GM11168 (cell line): ENCODE results near the gene VPS26C.
"Not testable (repeated sequence)": the region's sequence is repeated elsewhere in the genome, so short reads cannot be mapped to it uniquely, and the experiment has no call there.

Source experiments
- in situ Hi-C: fragments of 300-500 bp; cut with MboI; formaldehyde crosslinking; loops from one replicate; pipeline ENCODE4 v1.12.0; 2022; ENCODE audit warnings: low sequenced_read_pairs; ENCODE audit not compliant: unreplicated experiment

VPS26C gene

DNA sequence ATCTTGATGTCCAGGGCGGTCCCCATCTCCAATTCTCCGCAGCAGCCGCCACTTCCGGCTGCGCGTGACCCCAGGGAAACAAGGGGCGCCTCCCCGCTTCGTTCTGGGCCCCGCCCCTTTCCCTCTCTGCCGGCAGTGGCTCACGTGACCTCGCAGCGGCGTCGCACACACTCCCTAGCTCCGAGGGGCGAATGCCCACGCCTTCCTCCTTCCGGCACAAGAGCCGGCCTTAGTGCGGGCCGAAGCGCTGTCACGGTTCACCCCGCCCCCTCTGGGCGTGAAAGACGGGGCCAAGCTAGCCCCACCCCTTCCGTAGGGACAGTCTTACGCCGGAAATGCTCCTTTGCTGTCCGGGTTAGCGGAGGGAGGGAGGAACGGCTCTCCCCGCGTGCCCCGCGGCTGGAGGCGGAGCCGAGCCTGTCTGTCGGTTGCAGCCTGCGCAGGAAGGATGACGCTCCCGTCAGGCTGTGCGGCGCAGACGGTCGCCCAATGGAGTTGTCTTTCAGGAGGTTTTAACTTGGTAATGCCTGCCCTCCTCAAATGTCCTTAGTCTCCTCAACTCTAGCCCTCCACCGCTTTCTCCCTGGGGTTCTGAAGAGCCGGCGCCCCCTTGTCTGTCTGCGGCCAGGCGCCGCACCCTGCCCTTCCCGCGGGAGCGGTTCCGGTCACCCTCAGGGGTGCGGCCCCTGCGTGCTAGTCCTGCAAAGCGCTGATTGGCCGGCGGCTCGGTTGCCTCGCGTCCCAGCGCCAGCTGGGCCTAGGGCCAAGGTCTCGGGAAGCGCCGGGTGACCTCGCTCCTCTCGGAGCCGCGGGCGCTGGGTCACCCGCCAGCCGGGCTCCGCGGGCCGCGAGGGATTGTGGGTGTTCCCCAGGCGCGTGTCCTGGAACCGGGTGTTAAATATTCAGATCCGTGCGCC lies at the start of gene VPS26C:
Gene VPS26C (minus strand): TSS at position 66 of the 917 bp plus-strand sequence. CDS start 40 bp downstream, at position 26.
- in situ Hi-C loops, result no loop called here

DNA sequence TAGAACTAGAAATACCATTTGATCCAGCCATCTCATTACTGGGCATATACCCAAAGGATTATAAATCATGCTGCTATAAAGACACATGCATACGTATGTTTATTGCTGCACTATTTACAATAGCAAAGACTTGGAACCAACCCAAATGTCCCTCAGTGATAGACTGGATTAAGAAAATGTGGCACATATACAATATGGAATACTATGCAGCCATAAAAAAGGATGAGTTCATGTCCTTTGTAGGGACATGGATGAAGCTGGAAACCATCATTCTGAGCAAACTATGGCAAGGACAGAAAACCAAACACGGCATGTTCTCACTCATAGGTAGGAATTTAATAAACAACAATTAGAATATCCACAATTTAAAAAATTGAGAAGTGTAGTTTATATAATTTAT lies 48.9 kb upstream of the VPS26C start:
- in situ Hi-C loops, result not testable (repeated sequence)

DNA sequence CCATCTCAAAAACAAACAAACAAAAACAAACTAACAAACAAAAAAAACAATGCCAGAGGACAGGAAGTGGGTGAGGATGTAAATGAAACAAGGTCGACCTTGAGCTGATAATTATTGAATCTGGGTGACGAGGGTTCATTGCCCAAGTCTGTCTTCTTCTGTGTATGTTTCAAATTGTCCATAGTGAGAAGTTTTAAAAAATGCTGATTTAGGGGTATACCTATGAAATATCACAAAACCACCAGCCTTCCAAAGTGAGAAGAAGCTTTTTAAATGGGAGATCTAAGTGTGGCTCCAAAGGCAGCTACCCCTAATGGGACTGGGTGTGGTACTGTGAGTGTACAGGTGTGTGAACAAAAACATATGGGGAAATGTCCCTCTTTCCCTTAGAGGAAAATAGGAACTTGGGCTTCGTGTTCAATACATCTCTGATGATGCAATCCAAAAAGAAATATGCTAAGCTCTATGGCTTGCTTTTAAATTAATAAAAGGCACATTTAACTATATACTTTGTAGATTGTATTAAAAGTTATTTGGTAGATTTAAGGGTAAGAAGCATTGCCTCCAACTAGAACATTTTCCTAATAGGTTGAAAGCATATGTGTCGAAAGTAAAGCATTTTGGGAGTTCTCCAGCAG lies 33.1 kb upstream of the VPS26C start:
- in situ Hi-C loops, result no loop called here

DNA sequence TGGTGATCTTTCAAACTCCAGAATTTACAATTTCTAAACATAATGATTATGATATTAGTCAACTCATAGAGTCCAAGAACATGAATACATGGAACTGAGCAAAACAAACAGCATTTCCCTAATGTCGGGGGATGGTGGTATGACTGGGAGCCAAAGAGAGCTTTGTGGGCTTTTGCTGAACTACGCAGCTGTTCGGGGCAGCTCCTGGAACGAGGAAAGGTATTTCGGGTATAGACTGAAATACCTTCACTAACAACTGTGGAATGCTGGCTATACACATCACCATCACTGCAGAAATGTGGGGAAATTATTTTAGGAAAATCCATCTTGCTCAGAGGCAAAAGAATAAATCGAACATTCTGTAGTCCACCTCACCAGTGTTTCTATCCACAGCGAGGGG lies 30.2 kb upstream of the VPS26C start:
- in situ Hi-C loops, result no loop called here

DNA sequence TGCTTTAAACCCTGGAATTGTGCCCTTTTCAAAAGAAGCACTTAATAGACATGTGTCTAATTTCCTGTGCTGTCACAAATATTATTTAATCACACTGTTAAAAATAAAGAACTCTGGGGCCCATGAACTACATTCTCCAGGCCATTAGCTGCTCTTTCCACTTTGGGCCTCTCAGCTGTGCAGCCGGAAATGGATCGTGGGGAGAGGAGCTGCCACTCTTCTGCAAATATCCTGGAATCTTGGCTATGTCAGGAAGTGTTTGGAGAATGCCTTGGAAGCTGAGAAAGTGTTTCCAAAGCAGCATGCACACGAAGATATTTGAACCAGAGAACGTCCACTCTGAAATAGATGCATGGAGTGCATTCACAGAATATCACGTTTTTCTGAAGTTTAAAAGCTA lies 27.5 kb upstream of the VPS26C start:
- in situ Hi-C loops, result no loop called here

DNA sequence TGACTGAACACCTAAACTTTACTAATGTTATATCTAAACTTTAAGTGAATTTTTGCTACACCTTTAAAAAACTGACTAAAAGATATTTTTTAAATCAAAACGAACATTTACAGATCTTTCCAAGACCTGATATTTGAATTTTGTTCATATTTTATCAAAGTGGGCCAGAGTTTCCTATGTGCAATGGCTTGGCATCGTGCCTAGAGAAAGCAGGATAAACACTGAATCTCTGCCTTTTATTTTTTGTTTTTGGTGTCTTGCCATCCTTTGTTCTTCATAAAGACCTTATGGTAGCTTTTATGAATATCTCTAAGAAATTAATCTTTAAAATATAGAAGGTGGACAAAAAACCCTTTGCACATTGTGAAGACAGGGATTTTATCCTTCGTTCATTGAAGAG lies 25.8 kb upstream of the VPS26C start:
- in situ Hi-C loops, result no loop called here

DNA sequence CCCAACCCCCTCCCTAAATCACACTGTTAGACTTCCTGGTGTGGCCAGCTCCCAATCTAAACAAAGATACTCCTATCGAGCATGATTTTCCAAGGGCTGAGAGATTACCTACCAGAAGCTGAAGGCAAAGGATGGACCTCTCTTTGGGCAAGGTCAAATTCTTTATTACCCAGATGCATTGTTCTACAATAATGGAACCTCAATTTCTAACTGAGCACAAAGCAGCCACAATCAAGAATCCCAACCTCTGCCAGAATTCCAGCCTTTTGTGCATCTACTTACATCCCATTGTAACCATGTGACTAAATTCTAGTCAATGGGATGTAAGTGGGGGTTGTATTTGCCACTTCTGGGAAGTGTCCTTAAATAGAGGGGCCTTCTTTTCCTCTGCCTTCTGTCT lies 24.9 kb upstream of the VPS26C start:
- in situ Hi-C loops, result no loop called here

- in situ Hi-C loops, result not testable (repeated sequence)
Measured at GRCh38 chr21:37283191-37283710, 16.1 kb upstream of the VPS26C start.

- in situ Hi-C loops, result not testable (repeated sequence)
Measured at GRCh38 chr21:37282602-37283001, 15.5 kb upstream of the VPS26C start.

DNA sequence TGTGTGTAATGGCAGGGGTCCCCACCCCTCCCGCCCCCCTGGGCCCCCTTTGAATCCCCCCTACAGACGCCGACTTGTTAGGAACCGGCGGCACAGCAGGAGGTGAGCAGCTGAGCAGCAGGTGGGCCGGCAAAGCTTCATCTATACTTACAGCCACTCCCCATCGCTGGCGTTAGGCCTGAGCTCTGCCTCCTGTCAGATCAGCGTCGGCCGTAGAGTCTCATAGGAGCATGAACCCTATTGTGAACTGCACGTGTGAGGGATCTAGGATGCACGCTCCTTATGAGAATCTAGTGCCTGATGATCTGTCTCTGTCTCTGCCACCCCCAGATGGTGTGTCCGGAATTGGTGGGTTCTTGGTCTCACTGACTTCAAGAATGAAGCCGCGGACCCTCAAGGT lies 14.9 kb upstream of the VPS26C start:
- in situ Hi-C loops, result no loop called here

DNA sequence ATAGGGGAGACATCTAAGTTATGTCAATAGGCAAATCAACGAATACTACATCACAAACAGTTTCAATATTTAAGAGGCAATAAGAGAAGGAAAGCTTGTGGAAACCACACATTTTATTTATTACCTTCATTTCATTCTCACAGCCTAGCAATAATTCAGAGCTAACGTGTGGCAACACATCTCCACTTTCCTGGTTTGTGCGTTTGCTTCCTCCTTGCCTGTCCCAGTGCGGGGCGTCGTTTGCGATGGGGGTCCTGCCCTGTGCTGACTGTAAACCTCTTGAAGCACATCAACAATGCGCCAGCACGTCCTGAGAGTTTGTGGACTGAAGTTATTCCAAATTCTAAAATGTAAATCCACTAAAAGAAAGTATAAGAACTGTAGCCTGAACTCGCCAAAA lies 14.4 kb upstream of the VPS26C start:
- in situ Hi-C loops, result no loop called here

DNA sequence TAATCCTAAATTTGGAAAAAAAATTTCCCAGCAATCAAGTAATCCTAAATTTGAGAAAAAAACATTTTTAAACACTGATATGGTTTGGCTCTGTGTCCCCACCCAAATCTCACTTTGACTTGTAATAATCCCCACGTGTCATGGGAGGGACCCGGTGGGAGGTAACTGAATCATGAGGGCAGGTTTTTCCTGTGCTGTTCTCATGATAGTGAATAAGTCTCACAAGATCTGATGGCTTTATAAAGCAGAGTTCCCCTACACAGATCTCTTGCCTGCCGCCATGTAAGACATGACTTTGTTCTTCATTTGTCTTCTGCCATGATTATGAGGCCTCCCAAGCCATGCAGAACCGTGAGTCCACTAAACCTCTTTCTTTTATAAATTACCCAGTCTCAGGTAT lies 12.1 kb upstream of the VPS26C start:
- in situ Hi-C loops, result not testable (repeated sequence)

DNA sequence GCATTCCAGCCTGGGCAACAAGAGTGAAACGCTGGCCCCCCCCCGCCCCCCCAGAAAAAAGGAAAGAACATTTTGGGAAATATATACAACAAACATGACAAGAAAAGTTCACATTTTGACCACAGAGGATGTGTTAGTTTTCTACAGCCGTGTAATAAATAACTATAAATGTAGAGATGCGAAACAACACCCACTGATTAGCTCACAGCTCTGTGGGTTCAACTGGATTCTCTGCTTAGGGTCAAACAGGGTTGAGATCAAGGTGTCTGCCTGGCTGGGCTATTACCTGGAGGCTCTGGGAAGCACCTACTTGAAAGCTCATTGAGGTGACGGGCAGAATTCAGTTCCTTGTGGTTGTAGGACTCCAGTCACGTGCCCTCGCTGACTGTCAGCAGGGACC lies 11.1 kb upstream of the VPS26C start:
- in situ Hi-C loops, result no loop called here

GRCh38 chr21:37276377-37276776 lies 9.2 kb upstream of the VPS26C start:
- in situ Hi-C loops, result no loop called here

GRCh38 chr21:37273911-37274690 lies 7.0 kb upstream of the VPS26C start:
- in situ Hi-C loops, result no loop called here

DNA sequence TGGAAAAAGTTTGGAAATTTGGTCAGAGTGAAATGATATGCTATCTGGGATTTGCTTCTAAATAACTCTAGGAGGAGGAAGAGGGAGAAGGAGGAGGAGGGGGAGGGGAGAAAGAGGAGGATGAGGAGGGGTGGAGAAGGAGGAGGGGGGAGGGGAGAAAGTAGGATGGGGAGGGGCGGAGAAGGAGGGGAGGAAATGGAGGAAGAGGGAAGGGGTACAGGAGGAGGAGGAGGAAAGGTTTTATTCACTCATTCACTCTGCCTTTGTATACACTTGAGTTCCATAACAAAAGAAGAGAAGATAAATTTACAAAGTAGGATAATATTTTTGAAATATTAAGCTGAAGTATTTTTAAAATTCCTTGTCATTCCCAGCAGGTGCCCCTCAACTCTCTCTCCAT lies 6.3 kb upstream of the VPS26C start:
- in situ Hi-C loops, result no loop called here

DNA sequence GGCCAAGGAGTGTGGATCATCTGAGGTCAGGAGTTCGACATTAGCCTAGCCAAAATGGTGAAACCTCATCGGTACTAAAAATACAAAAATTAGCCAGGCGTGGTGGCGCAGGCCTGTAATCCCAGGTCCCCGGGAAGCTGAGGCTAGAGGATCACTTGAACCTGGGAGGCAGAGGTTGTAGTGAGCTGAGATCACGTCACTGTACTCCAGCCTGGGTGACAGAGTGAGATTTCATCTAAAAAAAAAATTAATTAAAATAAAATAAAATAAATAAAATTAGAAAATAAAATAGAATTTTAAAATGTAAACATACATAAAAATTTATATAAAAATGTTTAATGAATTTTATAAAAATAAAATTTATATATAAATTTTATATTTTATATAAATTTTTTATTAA lies 5.8 kb upstream of the VPS26C start:
- in situ Hi-C loops, result no loop called here

GRCh38 chr21:37270576-37271365 lies 3.6 kb upstream of the VPS26C start:
- in situ Hi-C loops, result no loop called here

DNA sequence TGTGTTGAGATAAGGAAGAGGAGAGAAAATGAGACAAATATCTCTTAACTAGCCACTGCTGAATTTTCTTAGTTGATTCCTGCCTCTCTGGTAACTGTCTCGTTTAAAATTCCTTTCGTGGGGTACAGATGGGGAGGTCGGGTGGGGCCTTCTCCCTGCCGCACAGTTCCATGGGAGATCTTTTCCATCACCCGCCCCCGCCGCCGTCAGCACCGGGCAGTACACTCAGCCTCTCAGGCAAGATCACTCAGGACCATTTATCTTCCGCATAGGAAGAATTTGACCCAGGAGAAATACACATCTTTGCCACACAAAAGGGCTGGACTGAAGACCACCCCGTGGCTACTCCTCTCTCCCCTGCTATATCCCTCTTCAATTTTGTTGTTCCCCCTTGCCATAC lies 2.3 kb upstream of the VPS26C start:
- in situ Hi-C loops, result no loop called here

DNA sequence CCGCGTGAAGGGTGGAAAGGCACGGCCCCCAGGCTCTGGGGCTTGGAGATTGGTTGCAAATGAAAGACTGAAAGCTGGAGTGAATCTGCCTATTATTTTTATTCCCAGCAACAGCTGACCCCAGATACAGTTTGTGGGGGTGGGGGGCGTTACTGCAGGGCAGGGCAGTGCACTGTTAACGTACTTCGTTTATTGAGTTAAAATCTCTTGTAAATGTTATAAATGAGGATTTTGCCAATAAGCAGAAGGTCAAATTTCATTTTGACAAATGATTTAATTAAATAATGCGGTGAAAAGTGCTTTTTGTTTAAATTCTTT lies 1.0 kb upstream of the VPS26C start:
- in situ Hi-C loops, result no loop called here
